AG09319 (cell line): Measurements from ENCODE around the gene CKS1B.

ENCODE experiments used
- DNase-seq: peaks from one replicate; pipeline ENCODE4 v3.0.0-alpha.2; 2010; ENCODE audit warnings: low read depth; ENCODE audit errors: extremely low read depth
- CTCF ChIP-seq: IDR thresholded peaks from 2 replicates; pipeline ENCODE4 v1.5.1; 2011; ENCODE audit warnings: low read depth, mild to moderate bottlenecking, inconsistent platforms, low read length, moderate library complexity

The CKS1B gene

GRCh38 chr1:154996966-154997701 lies 22.7 kb downstream of the CKS1B start:
- no peak for DNase-seq
- no peak for TF ChIP-seq CTCF

- DNase-seq: no peak
- TF ChIP-seq CTCF: no peak
Measured at GRCh38 chr1:154998201-154998780, 23.8 kb downstream of the CKS1B start.

GRCh38 chr1:154998818-154999570 lies 24.5 kb downstream of the CKS1B start:
- TF ChIP-seq CTCF: no peak; the same call in none of the 2 replicates
- no peak for DNase-seq

GRCh38 chr1:154999571-155000410 lies 25.3 kb downstream of the CKS1B start:
- DNase-seq: no peak
- no peak for TF ChIP-seq CTCF

- TF ChIP-seq CTCF: no peak
- no peak for DNase-seq
Measured at GRCh38 chr1:155000411-155000725, 25.9 kb downstream of the CKS1B start.

GRCh38 chr1:155000726-155001424 lies 26.4 kb downstream of the CKS1B start:
- no peak for DNase-seq
- no peak for TF ChIP-seq CTCF
